Prostate gland (tissue), 2 donors: ENCODE measurements around the gene RNF113B. TPM values are rescaled to one million over a fixed set of nuclear protein-coding genes. Genes with fewer than 3 reads are reported as not detected.

Experiments
- DNase-seq: peaks from one replicate; pipeline ENCODE4 v3.0.0-alpha.2; 2019; ENCODE audit warnings: low spot score
- H3K27ac ChIP-seq, 2 donors: fragments of 200-600 bp; sonication (generic); 2 replicates each; pipeline ENCODE4 v1.5.1; 2017 to 2019
- H3K27me3 ChIP-seq: fragments of 200-600 bp; sonication (generic); replicated peaks from 2 replicates; pipeline ENCODE4 v1.5.1; 2019; ENCODE audit not compliant: insufficient read depth
- H3K36me3 ChIP-seq, 2 donors: fragments of 200-600 bp; sonication (generic); 1 replicate in 1 of 2; 2 replicates in 1 of 2; pipeline versions ENCODE4 v1.5.1 to v1.8.1; 2017 to 2019
- H3K4me1 ChIP-seq: fragments of 200-600 bp; sonication (generic); replicated peaks from 2 replicates; pipeline ENCODE4 v1.5.1; 2019
- H3K4me3 ChIP-seq, 2 donors: fragments of 200-600 bp; sonication (generic); 2 replicates each; pipeline ENCODE4 v1.5.1; 2017 to 2019
- H3K9me3 ChIP-seq: fragments of 200-600 bp; sonication (generic); 2 replicates; pipeline ENCODE4 v1.5.1; 2017
- CTCF ChIP-seq, 4 experiments: fragments of 200-600 bp in 2 of 4; fragments of 450-650 bp in 2 of 4; sonication (generic) in 2 of 4; IDR thresholded peaks; 1 replicate in 3 of 4; 2 replicates in 1 of 4; pipeline ENCODE4 v1.5.1; 2016 to 2019; ENCODE audit warnings: antibody characterized with exemption in 4 of 4, mild to moderate bottlenecking in 2 of 4, moderate library complexity in 2 of 4
- POLR2A ChIP-seq: fragments of 450-650 bp; IDR thresholded peaks from one replicate; pipeline ENCODE4 v1.6.1; 2016; ENCODE audit warnings: antibody characterized with exemption, mild to moderate bottlenecking
- POLR2AphosphoS5 ChIP-seq: sonication (generic); formaldehyde crosslinking; IDR thresholded peaks from one replicate; pipeline ENCODE4 v1.6.1; 2017; ENCODE audit warnings: antibody characterized with exemption
- WGBS: methylation state at CpG from one replicate; pipeline ENCODE4 v1.1.5; 2018; 5-methylcytosine and 5-hydroxymethylcytosine counted together
- intact Hi-C: fragments of 100-400 bp; cut with DNase I; formaldehyde crosslinking; loops from one replicate; pipeline ENCODE4 v1.14.2; 2022
- total RNA-seq, 2 donors: library from RNA; depleted of rRNA; stranded (reverse); fragments of >200 nt; gene quantifications; one replicate each; pipeline ENCODE4 v1.1.0, GENCODE V29; 2016

The RNF113B gene
- total RNA-seq, 2 donors from 2014 or later, result 11.2 TPM; not detected in 1

GRCh38 chr13:98181111-98181815 lies 4.2 kb upstream of the RNF113B start:
- TF ChIP-seq POLR2A (no peak), POLR2AphosphoS5 (no peak), CTCF (IDR thresholded peaks at IDR 0.05) (no peak)
- no peak for DNase-seq
- WGBS, result 96% methylated on average over 7 of the region's 7 CpGs
- H3K36me3 ChIP-seq, result no peaks in the 10 kb centered on the region
- no peak overlapping the region for H3K4me3 ChIP-seq
- no peak overlapping the region for H3K27ac ChIP-seq
- no peaks in the 10 kb centered on the region for H3K27me3 ChIP-seq
- H3K9me3 ChIP-seq, result no peaks in the 10 kb centered on the region
- intact Hi-C loops, result no loop called here
- H3K4me1 ChIP-seq, result no peaks in the 10 kb centered on the region

- H3K27me3 ChIP-seq, result no peaks in the 10 kb centered on the region
- no peaks in the 10 kb centered on the region for H3K36me3 ChIP-seq
- H3K9me3 ChIP-seq, result no peaks in the 10 kb centered on the region
- no peak overlapping the region for H3K4me3 ChIP-seq
- TF ChIP-seq POLR2A (no peak), POLR2AphosphoS5 (no peak), CTCF (IDR thresholded peaks at IDR 0.05) (no peak)
- intact Hi-C loops, result no loop called here
- H3K27ac ChIP-seq, result no peak overlapping the region
- no peak for DNase-seq
- 84% methylated on average over 3 of the region's 3 CpGs for WGBS
- peaks cover 3% of the 10 kb centered on the region for H3K4me1 ChIP-seq
These were observed 3.0 kb upstream of the RNF113B start for GRCh38 chr13:98180092-98180491.

GRCh38 chr13:98175823-98176222 lies 1.2 kb downstream of the RNF113B start:
- peaks cover 24% of the 10 kb centered on the region for H3K4me1 ChIP-seq
- intact Hi-C loops, result no loop called here
- TF ChIP-seq CTCF (IDR thresholded peaks at IDR 0.05) (no peak), POLR2AphosphoS5 (no peak), POLR2A (no peak)
- 34% methylated on average over 3 of the region's 3 CpGs for WGBS
- H3K36me3 ChIP-seq, result no peaks in the 10 kb centered on the region
- H3K27me3 ChIP-seq, result no peaks in the 10 kb centered on the region
- no peak overlapping the region for H3K27ac ChIP-seq
- no peaks in the 10 kb centered on the region for H3K9me3 ChIP-seq
- H3K4me3 ChIP-seq, result no peak overlapping the region
- no peak for DNase-seq

- Histone ChIP-seq H3K4me3 (no peak overlapping the region), H3K4me1 (peaks cover 24% of the 10 kb centered on the region), H3K27me3 (no peaks in the 10 kb centered on the region), H3K27ac (peak overlapping the region; percentile 60 to 71), H3K36me3 (no peaks in the 10 kb centered on the region), H3K9me3 (no peaks in the 10 kb centered on the region)
- no peak for DNase-seq
- intact Hi-C loops, result no loop called here
- no peak for TF ChIP-seq POLR2AphosphoS5
- no peak for TF ChIP-seq POLR2A
- TF ChIP-seq CTCF (IDR thresholded peaks at IDR 0.05), result no peak
- WGBS, result 27% methylated on average over 3 of the region's 3 CpGs
These were observed 2.0 kb downstream of the RNF113B start for GRCh38 chr13:98175043-98175442.

GRCh38 chr13:98174307-98174706 lies 2.8 kb downstream of the RNF113B start:
- Histone ChIP-seq H3K27me3 (no peaks in the 10 kb centered on the region), H3K36me3 (no peaks in the 10 kb centered on the region), H3K4me1 (peaks cover 24% of the 10 kb centered on the region), H3K4me3 (no peak overlapping the region), H3K9me3 (no peaks in the 10 kb centered on the region), H3K27ac (peak overlapping the region; percentile 60 to 71)
- no peak for DNase-seq
- WGBS, result 10% methylated on average over 7 of the region's 7 CpGs
- intact Hi-C loops, result no loop called here
- TF ChIP-seq POLR2AphosphoS5 (peak; percentile 41), POLR2A (no peak), CTCF (IDR thresholded peaks at IDR 0.05) (no peak)
